Endothelial cell of umbilical vein (primary cell): Measurements from ENCODE around the gene ALOX5AP. TPM values are rescaled to one million over a fixed set of nuclear protein-coding genes. Genes with fewer than 3 reads are reported as not detected.

ENCODE experiments used
- BruUV-seq: library from RNA; stranded (reverse); fragments of 400-500 nt; replicated peaks from 2 replicates; lab custom pipeline; 2021; lab: Mats Ljungman, UMichigan
- CTCF ChIA-PET: fragments of 300-600, 350-600 bp; sonication (Branson Sonifier 250); formaldehyde crosslinking; loops from one replicate; lab custom pipeline; 2021; ENCODE audit warnings: antibody characterized with exemption, inconsistent platforms; lab: Charles Lee
- POLR2A ChIA-PET: fragments of 300-600, 350-600 bp; sonication (Branson Sonifier 250); formaldehyde crosslinking; loops from one replicate; lab custom pipeline; 2021; ENCODE audit warnings: antibody characterized with exemption, inconsistent platforms; lab: Charles Lee
- DNase-seq: peaks from one replicate; pipeline ENCODE4 v3.0.0-alpha.2; 2011; ENCODE audit warnings: low read depth, low spot score
- FAIRE-seq: peaks from 2 replicates; lab custom pipeline; 2011; peaks lifted over from hg19 to GRCh38; lab: Jason Lieb, UNC
- H2AFZ ChIP-seq: 2 replicates; pipeline ENCODE4 v1.6.0; 2012; ENCODE audit warnings: low read depth, low read length, control low read depth, inconsistent platforms
- H3K27ac ChIP-seq: 2 replicates; pipeline ENCODE4 v1.5.1; 2011; ENCODE audit warnings: low read depth, mild to moderate bottlenecking, control low read depth, low read length, moderate library complexity; ENCODE audit not compliant: insufficient read depth
- H3K27me3 ChIP-seq, 2 experiments: 2 replicates each; pipeline versions ENCODE4 v1.6.0 to v1.6.1; 2011; ENCODE audit warnings: low read length in 2 of 2, mixed read lengths in 1 of 2; ENCODE audit not compliant: control insufficient read depth in 2 of 2, insufficient read depth in 2 of 2
- H3K36me3 ChIP-seq, 2 experiments: 2 replicates in 1 of 2; 3 replicates in 1 of 2; pipeline ENCODE4 v1.5.1; 2011; ENCODE audit warnings: low read length in 2 of 2, mild to moderate bottlenecking in 1 of 2, moderate library complexity in 1 of 2; ENCODE audit not compliant: control insufficient read depth in 2 of 2, insufficient read depth in 2 of 2; ENCODE audit errors: extremely low read depth in 1 of 2
- H3K4me1 ChIP-seq: 3 replicates; pipeline ENCODE4 v1.5.1; 2011; ENCODE audit warnings: mild to moderate bottlenecking, low read length; ENCODE audit not compliant: control insufficient read depth, insufficient read depth; ENCODE audit errors: extremely low read depth
- H3K4me2 ChIP-seq: 2 replicates; pipeline ENCODE4 v1.6.1; 2011; ENCODE audit warnings: low read length, control low read depth, mixed read lengths; ENCODE audit not compliant: insufficient read depth
- H3K4me3 ChIP-seq, 3 experiments: fragments of 200-600 bp in 1 of 3; sonication (generic), shearing (Covaris generic) in 1 of 3; replicated peaks in 1 of 3; 2 replicates each; pipeline ENCODE4 v1.5.1; 2011 to 2016; ENCODE audit warnings: control low read depth in 3 of 3, low read length in 3 of 3, mild to moderate bottlenecking in 2 of 3, inconsistent platforms in 1 of 3, low read depth in 1 of 3, moderate library complexity in 1 of 3; ENCODE audit not compliant: insufficient read depth in 1 of 3
- H3K79me2 ChIP-seq: 2 replicates; pipeline ENCODE4 v1.6.0; 2012; ENCODE audit warnings: low read length, inconsistent platforms; ENCODE audit not compliant: control insufficient read depth, insufficient read depth
- H3K9ac ChIP-seq: replicated peaks from 2 replicates; pipeline ENCODE3; 2011; ENCODE audit warnings: low read length, control low read depth; ENCODE audit not compliant: insufficient read depth; ENCODE audit errors: extremely low read depth
- H3K9me1 ChIP-seq: replicated peaks from 3 replicates; pipeline ENCODE4 v1.6.0; 2011; ENCODE audit warnings: mild to moderate bottlenecking, low read length; ENCODE audit not compliant: control insufficient read depth, insufficient read depth; ENCODE audit errors: extremely low read depth
- H3K9me3 ChIP-seq: replicated peaks from 2 replicates; pipeline ENCODE4 v1.5.1; 2012; ENCODE audit warnings: low read length, inconsistent platforms; ENCODE audit not compliant: control insufficient read depth, insufficient read depth
- H4K20me1 ChIP-seq: replicated peaks from 2 replicates; pipeline ENCODE3; 2011; ENCODE audit warnings: mild to moderate bottlenecking, low read length; ENCODE audit not compliant: control insufficient read depth, insufficient read depth; ENCODE audit errors: extremely low read depth
- EZH2 ChIP-seq: IDR thresholded peaks from 2 replicates; pipeline ENCODE4 v1.6.1; 2012; ENCODE audit warnings: borderline replicate concordance, low read depth, mild to moderate bottlenecking, moderate library complexity, low read length, inconsistent platforms; ENCODE audit not compliant: severe bottlenecking
- GATA2 ChIP-seq: IDR thresholded peaks from 2 replicates; pipeline ENCODE4 v1.7.0; 2011; ENCODE audit warnings: low read depth, mild to moderate bottlenecking, moderate library complexity, mixed read lengths, low read length; ENCODE audit not compliant: insufficient read length, insufficient read depth
- JUN ChIP-seq: IDR thresholded peaks from 2 replicates; pipeline ENCODE4 v1.6.1; 2011; ENCODE audit warnings: borderline replicate concordance, low read depth; ENCODE audit not compliant: insufficient read length, insufficient read depth
- MYC ChIP-seq: IDR thresholded peaks from one replicate; pipeline ENCODE4 v1.6.1; 2011; ENCODE audit warnings: mild to moderate bottlenecking, low read depth, low read length
- POLR2A ChIP-seq: IDR thresholded peaks from 2 replicates; pipeline ENCODE4 v1.6.1; 2012; ENCODE audit warnings: low read depth, mild to moderate bottlenecking, control low read depth, low read length
- POLR2AphosphoS5 ChIP-seq: IDR thresholded peaks from 2 replicates; pipeline ENCODE4 v1.6.1; 2012; ENCODE audit warnings: low read depth, mild to moderate bottlenecking, control low read depth, low read length, moderate library complexity; ENCODE audit not compliant: insufficient read depth
- dilution Hi-C: fragments of 300-500 bp; cut with MboI; formaldehyde crosslinking; loops from one replicate; pipeline ENCODE4 v1.15.0; 2019; ENCODE audit warnings: low sequenced_read_pairs; ENCODE audit not compliant: extremely low pct_ligation_motif_present
- intact Hi-C: fragments of 100-400 bp; cut with micrococcal nuclease; formaldehyde crosslinking; loops from one replicate; pipeline ENCODE4 v1.10.0; 2022
- polyA plus RNA-seq, 4 experiments: library from polyadenylated mRNA; depleted of rRNA in 3 of 4; stranded (reverse) in 3 of 4; unstranded in 1 of 4; fragments of >200 nt; gene quantifications; 2 replicates each; pipeline versions ENCODE4 v1.2.1 to v1.2.3, GENCODE V29; 2011 to 2012; ENCODE audit warnings: missing spikeins in 1 of 4
- total RNA-seq: library from RNA; stranded (reverse); gene quantifications from 2 replicates; pipeline ENCODE4 v1.2.3, GENCODE V29; 2021
- TF ChIP-seq, protein P1 (sequence below), 2 donors: IDR thresholded peaks; 1 replicate in 1 of 2; 2 replicates in 1 of 2; pipeline ENCODE4 v1.5.1; 2011; ENCODE audit warnings: low read length in 2 of 2, mild to moderate bottlenecking in 2 of 2, moderate library complexity in 2 of 2, control low read depth in 1 of 2, inconsistent platforms in 1 of 2, low read depth in 1 of 2; ENCODE audit not compliant: insufficient read depth in 1 of 2; ENCODE audit errors: extremely low read depth in 1 of 2
- TF ChIP-seq, protein P2 (sequence below): IDR thresholded peaks from 2 replicates; pipeline ENCODE4 v1.6.1; 2011; ENCODE audit not compliant: insufficient read depth, insufficient read length

Gene ALOX5AP
- total and polyA plus RNA-seq, 2 donors (not counting 3 experiments of a cell fraction or from before 2014, with no cell fraction given), result 1.8 TPM; not detected in 1

DNA sequence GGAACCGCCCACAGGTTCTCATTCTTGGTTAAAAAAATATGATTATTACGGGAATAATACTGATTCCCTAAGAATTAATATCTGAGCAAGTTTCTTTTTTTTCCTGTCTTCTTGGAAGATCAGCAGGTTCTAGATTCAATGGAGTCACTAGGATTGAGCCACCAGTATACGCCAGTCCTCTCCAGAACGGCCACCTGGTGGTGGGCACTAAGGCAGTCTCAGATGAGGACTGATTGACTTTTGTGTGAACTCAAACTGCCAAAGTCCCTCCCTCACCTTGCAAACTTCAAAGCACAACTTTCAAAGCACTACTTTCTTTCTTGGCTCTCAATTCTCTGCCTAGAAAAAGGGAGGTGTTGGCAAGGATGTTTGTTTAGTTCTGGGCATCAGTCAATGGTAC lies 33.3 kb upstream of the ALOX5AP start:
- TF ChIP-seq MYC, result no peak
- TF ChIP-seq EZH2, result no peak
- no peak for TF ChIP-seq GATA2
- no peak for TF ChIP-seq POLR2AphosphoS5
- TF ChIP-seq, protein P1, sequence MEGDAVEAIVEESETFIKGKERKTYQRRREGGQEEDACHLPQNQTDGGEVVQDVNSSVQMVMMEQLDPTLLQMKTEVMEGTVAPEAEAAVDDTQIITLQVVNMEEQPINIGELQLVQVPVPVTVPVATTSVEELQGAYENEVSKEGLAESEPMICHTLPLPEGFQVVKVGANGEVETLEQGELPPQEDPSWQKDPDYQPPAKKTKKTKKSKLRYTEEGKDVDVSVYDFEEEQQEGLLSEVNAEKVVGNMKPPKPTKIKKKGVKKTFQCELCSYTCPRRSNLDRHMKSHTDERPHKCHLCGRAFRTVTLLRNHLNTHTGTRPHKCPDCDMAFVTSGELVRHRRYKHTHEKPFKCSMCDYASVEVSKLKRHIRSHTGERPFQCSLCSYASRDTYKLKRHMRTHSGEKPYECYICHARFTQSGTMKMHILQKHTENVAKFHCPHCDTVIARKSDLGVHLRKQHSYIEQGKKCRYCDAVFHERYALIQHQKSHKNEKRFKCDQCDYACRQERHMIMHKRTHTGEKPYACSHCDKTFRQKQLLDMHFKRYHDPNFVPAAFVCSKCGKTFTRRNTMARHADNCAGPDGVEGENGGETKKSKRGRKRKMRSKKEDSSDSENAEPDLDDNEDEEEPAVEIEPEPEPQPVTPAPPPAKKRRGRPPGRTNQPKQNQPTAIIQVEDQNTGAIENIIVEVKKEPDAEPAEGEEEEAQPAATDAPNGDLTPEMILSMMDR (IDR thresholded peaks at IDR 0.05; ENCODE audit: extremely low read depth in 1 of 2, insufficient read depth in 1 of 2, low read depth in 1 of 2, low read length in 2 of 2), result peak in 1 of 2 donors; percentile 7
- TF ChIP-seq POLR2A, result no peak
- intact Hi-C loops, result no loop called here
- H3K27me3 ChIP-seq, result no peaks in the 10 kb centered on the region
- no peaks in the 10 kb centered on the region for H4K20me1 ChIP-seq
- H3K9ac ChIP-seq, result no peak overlapping the region
- FAIRE-seq (no peak), DNase-seq (no peak)
- no peaks in the 10 kb centered on the region for H3K36me3 ChIP-seq
- CTCF ChIA-PET, result no interaction called here
- H3K9me3 ChIP-seq, result no peaks in the 10 kb centered on the region
- H3K27ac ChIP-seq, result no peak overlapping the region
- H3K79me2 ChIP-seq, result no peaks in the 10 kb centered on the region
- POLR2A ChIA-PET, result no interaction called here
- peaks cover 17% of the 10 kb centered on the region for H3K4me1 ChIP-seq
- H3K4me2 ChIP-seq, result no peak overlapping the region
- no TSS peak for BruUV-seq
- no peak overlapping the region for H3K4me3 ChIP-seq
- no peak overlapping the region for H2AFZ ChIP-seq
- dilution Hi-C loops, result no loop called here
- H3K9me1 ChIP-seq, result no peaks in the 10 kb centered on the region

- no peaks in the 10 kb centered on the region for H4K20me1 ChIP-seq
- H3K4me3 ChIP-seq, result no peak overlapping the region
- H3K36me3 ChIP-seq, result no peaks in the 10 kb centered on the region
- H3K79me2 ChIP-seq, result no peaks in the 10 kb centered on the region
- no peak overlapping the region for H3K4me2 ChIP-seq
- ChIA-PET POLR2A (no interaction called here), CTCF (no interaction called here)
- no peak overlapping the region for H2AFZ ChIP-seq
- no peaks in the 10 kb centered on the region for H3K27me3 ChIP-seq
- no peaks in the 10 kb centered on the region for H3K9me3 ChIP-seq
- no TSS peak for BruUV-seq
- DNase-seq (no peak), FAIRE-seq (no peak)
- peaks cover 14% of the 10 kb centered on the region for H3K4me1 ChIP-seq
- no peaks in the 10 kb centered on the region for H3K9me1 ChIP-seq
- dilution Hi-C loops (no loop called here), intact Hi-C loops (no loop called here)
- H3K27ac ChIP-seq, result no peak overlapping the region
- no peak overlapping the region for H3K9ac ChIP-seq
- TF ChIP-seq GATA2 (no peak), JUN (no peak), MYC (no peak), POLR2A (no peak)
- TF ChIP-seq, protein P2, sequence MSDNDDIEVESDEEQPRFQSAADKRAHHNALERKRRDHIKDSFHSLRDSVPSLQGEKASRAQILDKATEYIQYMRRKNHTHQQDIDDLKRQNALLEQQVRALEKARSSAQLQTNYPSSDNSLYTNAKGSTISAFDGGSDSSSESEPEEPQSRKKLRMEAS, result no peak
Measured at GRCh38 chr13:30704596-30704995, 30.7 kb upstream of the ALOX5AP start.
